ENCODE measurements around the gene PANK4. TPM values are rescaled to one million over a fixed set of nuclear protein-coding genes. Genes with fewer than 3 reads are reported as not detected.

The PANK4 gene
- total and polyA plus RNA-seq, 10 of the 15 experiments (the other 5 are each of a cell fraction or from before 2014, with no cell fraction given) = 0.35 to 38.0 (median 18.6) TPM

GRCh38 chr1:2514863-2515762 is 11.3 kb downstream of the PANK4 start:
- no peaks in the 10 kb centered on the region for H3K4me1 ChIP-seq (ENCODE audit: control insufficient read depth, insufficient read depth, low read length)
- FAIRE-seq (no peak), ATAC-seq (no peak), DNase-seq (ENCODE audit: low read depth, low spot score) (no peak)
- H3K27ac ChIP-seq (ENCODE audit: control insufficient read depth, insufficient read depth) = no peak overlapping the region
- ChIA-PET POLR2A (no interaction called here), CTCF (no interaction called here), RAD21 (ENCODE audit: unreplicated experiment) (no interaction called here), SMC1A (ENCODE audit: uncharacterized antibody, unreplicated experiment) (no interaction called here)
- intact Hi-C loops (cut with micrococcal nuclease; ENCODE audit: unreplicated experiment) (no loop called here), in situ Hi-C loops (cut with MboI) (no loop called here)
- no peaks in the 10 kb centered on the region for H3K27me3 ChIP-seq (replicated peaks in 1 of 2; ENCODE audit: control insufficient read depth in 2 of 2, insufficient read depth in 2 of 2, low read length in 1 of 2)
- H3K79me2 ChIP-seq (ENCODE audit: control insufficient read depth, insufficient read depth, low read length) = no peaks in the 10 kb centered on the region
- H3K4me3 ChIP-seq = no peak overlapping the region
- no peak overlapping the region for H3K9ac ChIP-seq (ENCODE audit: control insufficient read depth, insufficient read depth, low read length)
- BruUV-seq (replicated peaks) = no TSS peak
- 92% methylated on average over 43 of the region's 45 CpGs for WGBS (ENCODE audit: insufficient coverage, insufficient replicate concordance, low lambda C conversion rate, missing lambda C conversion rate)
- TF ChIP-seq USF2 (IDR thresholded peaks at IDR 0.05; ENCODE audit: borderline replicate concordance, low read depth, low read length) (no peak), SMAD5 (IDR thresholded peaks at IDR 0.05; ENCODE audit: low read depth) (no peak), ZBTB33 (IDR thresholded peaks at IDR 0.05) (no peak), IRF5 (IDR thresholded peaks at IDR 0.05; ENCODE audit: borderline replicate concordance) (no peak), MEF2A (IDR thresholded peaks at IDR 0.05; ENCODE audit: insufficient read depth, low read depth, low read length) (no peak), CTCF (IDR thresholded peaks at IDR 0.05 in 2 of 3, conservative IDR thresholded peaks at IDR 0.05 in 1 of 3; ENCODE audit: control insufficient read depth in 2 of 3, extremely low read depth in 1 of 3, insufficient read depth in 1 of 3, low read depth in 3 of 3, low read length in 3 of 3) (0 out of 6 replicates have a peak, but pooled peaks of 1 of the 3 experiments have one; percentile 4)
- H3K4me2 ChIP-seq (ENCODE audit: control insufficient read depth, insufficient read depth) = no peak overlapping the region
- H2AFZ ChIP-seq (ENCODE audit: control insufficient read depth, low read depth, low read length) = no peak overlapping the region
- peaks cover 3 to 55% of the 10 kb centered on the region in 2 experiments; a peak in 3 of 4 replicates for H3K36me3 ChIP-seq (ENCODE audit: control insufficient read depth in 2 of 2, insufficient read depth in 2 of 2, low read length in 1 of 2)
- no peaks in the 10 kb centered on the region for H3K9me3 ChIP-seq (replicated peaks; ENCODE audit: control insufficient read depth, insufficient read depth, low read length)
- H4K20me1 ChIP-seq (ENCODE audit: control insufficient read depth, insufficient read depth) = no peaks in the 10 kb centered on the region

Data from GM12878 (cell line).